Measurements from ENCODE around the gene FCRLA.

Gene FCRLA

GRCh38 chr1:161702250-161702649 is 4.8 kb upstream of the FCRLA start:
- H3K36me3 ChIP-seq (replicated peaks; ENCODE audit: low read depth, low read length) = no peaks in the 10 kb centered on the region
- H3K27me3 ChIP-seq (ENCODE audit: low read depth, low read length) = no peaks in the 10 kb centered on the region
- no peaks in the 10 kb centered on the region for H3K79me2 ChIP-seq (ENCODE audit: low read length)
- H3K4me3 ChIP-seq (ENCODE audit: low read length) = no peak overlapping the region
- no peak overlapping the region for H3K4me2 ChIP-seq (ENCODE audit: low read length)
- no peak overlapping the region for H3K27ac ChIP-seq (ENCODE audit: low read length)
- no peaks in the 10 kb centered on the region for H3K9me3 ChIP-seq (ENCODE audit: insufficient read depth, low read length)
- no peak overlapping the region for H2AFZ ChIP-seq (ENCODE audit: low read depth, low read length)
- H3K4me1 ChIP-seq (ENCODE audit: low read length) = peaks cover 27% of the 10 kb centered on the region
- TF ChIP-seq CTCF (IDR thresholded peaks at IDR 0.05; ENCODE audit: low read depth, low read length) = no peak
- no peak for TF ChIP-seq EZH2phosphoT487 (IDR thresholded peaks at IDR 0.05; ENCODE audit: low read depth)
- H4K20me1 ChIP-seq (ENCODE audit: insufficient read depth, low read length) = no peaks in the 10 kb centered on the region
- no peak overlapping the region for H3K9ac ChIP-seq (ENCODE audit: low read length)

- no peaks in the 10 kb centered on the region for H3K36me3 ChIP-seq (replicated peaks; ENCODE audit: low read depth, low read length)
- H3K9me3 ChIP-seq (ENCODE audit: insufficient read depth, low read length) = no peaks in the 10 kb centered on the region
- H3K79me2 ChIP-seq (ENCODE audit: low read length) = peaks cover 14% of the 10 kb centered on the region
- TF ChIP-seq EZH2phosphoT487 (IDR thresholded peaks at IDR 0.05; ENCODE audit: low read depth) (no peak), CTCF (IDR thresholded peaks at IDR 0.05; ENCODE audit: low read depth, low read length) (no peak)
- H3K9ac ChIP-seq (ENCODE audit: low read length) = peak overlapping the region; percentile 61; the same call in 1 of the 2 replicates
- no peaks in the 10 kb centered on the region for H4K20me1 ChIP-seq (ENCODE audit: insufficient read depth, low read length)
- H3K4me2 ChIP-seq (ENCODE audit: low read length) = peak overlapping the region; percentile 80
- H2AFZ ChIP-seq (ENCODE audit: low read depth, low read length) = peak overlapping the region; percentile 69; the same call in 1 of the 2 replicates
- H3K27ac ChIP-seq (ENCODE audit: low read length) = peak overlapping the region; percentile 91
- no peaks in the 10 kb centered on the region for H3K27me3 ChIP-seq (ENCODE audit: low read depth, low read length)
- peaks cover 60% of the 10 kb centered on the region for H3K4me1 ChIP-seq (ENCODE audit: low read length)
- H3K4me3 ChIP-seq (ENCODE audit: low read length) = peak overlapping the region; percentile 62
Measured at GRCh38 chr1:161705537-161705936, 1.5 kb upstream of the FCRLA start.

GRCh38 chr1:161706113-161706481 is 932 bp upstream of the FCRLA start:
- TF ChIP-seq CTCF (IDR thresholded peaks at IDR 0.05; ENCODE audit: low read depth, low read length) (no peak), EZH2phosphoT487 (IDR thresholded peaks at IDR 0.05; ENCODE audit: low read depth) (no peak)
- H3K4me3 ChIP-seq (ENCODE audit: low read length) = peak overlapping the region; percentile 62
- H3K4me1 ChIP-seq (ENCODE audit: low read length) = peaks cover 65% of the 10 kb centered on the region
- H3K4me2 ChIP-seq (ENCODE audit: low read length) = peak overlapping the region; percentile 80
- no peaks in the 10 kb centered on the region for H3K27me3 ChIP-seq (ENCODE audit: low read depth, low read length)
- peak overlapping the region; percentile 61 for H3K9ac ChIP-seq (ENCODE audit: low read length)
- no peaks in the 10 kb centered on the region for H4K20me1 ChIP-seq (ENCODE audit: insufficient read depth, low read length)
- H3K36me3 ChIP-seq (replicated peaks; ENCODE audit: low read depth, low read length) = peaks cover 4% of the 10 kb centered on the region
- H2AFZ ChIP-seq (ENCODE audit: low read depth, low read length) = no peak overlapping the region
- no peaks in the 10 kb centered on the region for H3K9me3 ChIP-seq (ENCODE audit: insufficient read depth, low read length)
- peaks cover 14% of the 10 kb centered on the region for H3K79me2 ChIP-seq (ENCODE audit: low read length)
- peak overlapping the region; percentile 91 for H3K27ac ChIP-seq (ENCODE audit: low read length)

- Histone ChIP-seq H3K4me1 (ENCODE audit: low read length) (peaks cover 66% of the 10 kb centered on the region), H3K9ac (ENCODE audit: low read length) (peak overlapping the region; percentile 65), H3K9me3 (ENCODE audit: insufficient read depth, low read length) (no peaks in the 10 kb centered on the region), H3K4me2 (ENCODE audit: low read length) (peak overlapping the region; percentile 80), H4K20me1 (ENCODE audit: insufficient read depth, low read length) (no peaks in the 10 kb centered on the region), H3K36me3 (replicated peaks; ENCODE audit: low read depth, low read length) (peaks cover 7% of the 10 kb centered on the region), H3K4me3 (ENCODE audit: low read length) (peak overlapping the region; percentile 62), H3K27me3 (ENCODE audit: low read depth, low read length) (no peaks in the 10 kb centered on the region), H2AFZ (ENCODE audit: low read depth, low read length) (no peak overlapping the region), H3K79me2 (ENCODE audit: low read length) (peaks cover 14% of the 10 kb centered on the region), H3K27ac (ENCODE audit: low read length) (peak overlapping the region; percentile 91)
- TF ChIP-seq EZH2phosphoT487 (IDR thresholded peaks at IDR 0.05; ENCODE audit: low read depth) (no peak), CTCF (IDR thresholded peaks at IDR 0.05; ENCODE audit: low read depth, low read length) (no peak)
Measured at GRCh38 chr1:161707503-161707902, 474 bp downstream of the FCRLA start.
